A549 (cell line): ENCODE results near the gene CCDC80. TPM values are rescaled to one million over a fixed set of nuclear protein-coding genes. Genes with fewer than 3 reads are reported as not detected.

ENCODE experiments used
- ATAC-seq, 2 experiments: fragments of 200-7000 bp in 1 of 2; fragments of >200 bp in 1 of 2; cut with Nextera tagmentation in 1 of 2; cut with Tn5 transposase in 1 of 2; 3 replicates each; pipeline versions ENCODE4 v1.8.0 to v1.9.1; 2018 to 2020; ENCODE audit warnings: mild to moderate bottlenecking in 1 of 2, moderate library complexity in 1 of 2
- CTCF ChIA-PET: fragments of 300-600 bp; sonication (Branson Sonifier 250); formaldehyde crosslinking; extraction: SDS; loops from one replicate; lab custom pipeline; 2021; ENCODE audit warnings: antibody characterized with exemption, inconsistent platforms; lab: Yijun Ruan, JAX
- POLR2A ChIA-PET: fragments of 350-600 bp; formaldehyde crosslinking; extraction: SDS; loops from one replicate; lab custom pipeline; 2021; ENCODE audit warnings: antibody characterized with exemption, inconsistent platforms; lab: Yijun Ruan, JAX
- DNase-seq, 2 experiments: peaks; one replicate each; pipeline versions ENCODE4 v3.0.0 to v3.0.0-alpha.2; 2011 to 2016; ENCODE audit warnings: low read depth in 1 of 2, low spot score in 1 of 2
- FAIRE-seq: peaks from 2 replicates; lab custom pipeline; 2011; peaks lifted over from hg19 to GRCh38; lab: Jason Lieb, UNC
- H3K27ac ChIP-seq, 2 experiments: fragments of >200 bp; sonication (Bioruptor Twin); formaldehyde crosslinking; 3 replicates each; pipeline ENCODE4 v1.5.1; 2016 to 2017
- H3K4me1 ChIP-seq: fragments of >200 bp; sonication (Bioruptor Twin); formaldehyde crosslinking; 3 replicates; pipeline ENCODE4 v1.6.1; 2016
- H3K4me2 ChIP-seq: fragments of >200 bp; sonication (Bioruptor Twin); formaldehyde crosslinking; 3 replicates; pipeline ENCODE4 v1.6.1; 2016
- H3K4me3 ChIP-seq: fragments of >200 bp; sonication (Bioruptor Twin); formaldehyde crosslinking; 3 replicates; pipeline ENCODE4 v1.5.1; 2016
- H3K9me3 ChIP-seq: fragments of >200 bp; sonication (Bioruptor Twin); formaldehyde crosslinking; 3 replicates; pipeline ENCODE4 v1.6.1; 2016
- BCL3 ChIP-seq: fragments of >200 bp; sonication (Bioruptor Twin); formaldehyde crosslinking; IDR thresholded peaks from 3 replicates; pipeline ENCODE4 v1.6.1; 2016
- CHD4 ChIP-seq: fragments of 200-600 bp; sonication (generic); IDR thresholded peaks from 2 replicates; pipeline ENCODE4 v1.6.1; 2016; ENCODE audit warnings: antibody characterized with exemption, mild to moderate bottlenecking, borderline replicate concordance
- E2F6 ChIP-seq: IDR thresholded peaks from 2 replicates; pipeline ENCODE4 v1.6.1; 2012; ENCODE audit warnings: low read depth, borderline replicate concordance
- EHF ChIP-seq: fragments of 250-450 bp; sonication (Bioruptor Pico); IDR thresholded peaks from 2 replicates; pipeline ENCODE4 v1.5.0; 2020; ENCODE audit warnings: mild to moderate bottlenecking
- EHMT2 ChIP-seq: fragments of 200-600 bp; sonication (generic); IDR thresholded peaks from 2 replicates; pipeline ENCODE4 v1.6.1; 2016; ENCODE audit warnings: antibody characterized with exemption, low read depth, mild to moderate bottlenecking, moderate library complexity
- EP300 ChIP-seq, 2 experiments: fragments of >200 bp; sonication (Bioruptor Twin); formaldehyde crosslinking; IDR thresholded peaks; 2 replicates in 1 of 2; 3 replicates in 1 of 2; pipeline ENCODE4 v1.6.1; 2016 to 2017
- ESRRA ChIP-seq: fragments of 150-350 bp; IDR thresholded peaks from 2 replicates; pipeline ENCODE4 v1.6.1; 2014; ENCODE audit warnings: mild to moderate bottlenecking, low read length, borderline replicate concordance
- FOSB ChIP-seq: fragments of 250-450 bp; sonication (Bioruptor Pico); IDR thresholded peaks from 2 replicates; pipeline ENCODE4 v1.5.0; 2020; ENCODE audit warnings: mild to moderate bottlenecking, moderate library complexity
- FOSL2 ChIP-seq, 2 experiments: fragments of 450-650 bp in 1 of 2; fragments of >200 bp in 1 of 2; sonication (Bioruptor Twin) in 1 of 2; formaldehyde crosslinking; IDR thresholded peaks; 2 replicates each; pipeline versions ENCODE4 v1.5.0 to v1.6.1; 2016 to 2020; ENCODE audit warnings: mild to moderate bottlenecking in 1 of 2, moderate library complexity in 1 of 2
- FOXS1 ChIP-seq: fragments of 250-450 bp; sonication (Bioruptor Pico); IDR thresholded peaks from 2 replicates; pipeline ENCODE4 v1.5.0; 2020; ENCODE audit warnings: mild to moderate bottlenecking, moderate library complexity
- GATA3 ChIP-seq: IDR thresholded peaks from 2 replicates; pipeline ENCODE4 v1.6.1; 2012; ENCODE audit warnings: borderline replicate concordance
- HDAC2 ChIP-seq: fragments of 200-600 bp; sonication (generic); IDR thresholded peaks from 2 replicates; pipeline ENCODE4 v1.6.1; 2016
- HES2 ChIP-seq: fragments of >200 bp; sonication (Bioruptor Twin); formaldehyde crosslinking; IDR thresholded peaks from 2 replicates; pipeline ENCODE4 v1.6.1; 2016
- HEYL ChIP-seq: fragments of 250-450 bp; sonication (Bioruptor Pico); IDR thresholded peaks from 2 replicates; pipeline ENCODE4 v1.8.0; 2021; ENCODE audit warnings: mild to moderate bottlenecking, moderate library complexity
- HOXB13 ChIP-seq: fragments of 250-450 bp; sonication (Bioruptor Pico); IDR thresholded peaks from 2 replicates; pipeline ENCODE4 v1.5.0; 2020; ENCODE audit warnings: low read depth, mild to moderate bottlenecking, moderate library complexity
- JUNB ChIP-seq: fragments of >200 bp; sonication (Bioruptor Twin); formaldehyde crosslinking; IDR thresholded peaks from 2 replicates; pipeline ENCODE4 v1.6.1; 2016
- KDM1A ChIP-seq: fragments of 200-600 bp; sonication (generic); IDR thresholded peaks from 2 replicates; pipeline ENCODE4 v1.6.1; 2016; ENCODE audit warnings: low read depth, mild to moderate bottlenecking
- KDM5A ChIP-seq: fragments of 200-600 bp; sonication (generic); IDR thresholded peaks from 2 replicates; pipeline ENCODE4 v1.6.1; 2016; ENCODE audit warnings: antibody characterized with exemption, mild to moderate bottlenecking
- MAFK ChIP-seq: fragments of 450-650 bp; IDR thresholded peaks from 2 replicates; pipeline ENCODE4 v1.6.1; 2014; ENCODE audit not compliant: partially characterized antibody
- MYC ChIP-seq: IDR thresholded peaks from 2 replicates; pipeline ENCODE4 v1.6.1; 2012; ENCODE audit warnings: mild to moderate bottlenecking, inconsistent platforms, low read length, improper control_type of control experiment, borderline replicate concordance
- NPAS2 ChIP-seq: fragments of 250-450 bp; sonication (Bioruptor Pico); IDR thresholded peaks from 2 replicates; pipeline ENCODE4 v1.8.0; 2022; ENCODE audit warnings: mild to moderate bottlenecking, moderate library complexity, borderline replicate concordance
- POLR2A ChIP-seq: IDR thresholded peaks from 2 replicates; pipeline ENCODE4 v1.6.1; 2012; ENCODE audit warnings: mild to moderate bottlenecking, low read length
- POLR2AphosphoS2 ChIP-seq: conservative IDR thresholded peaks from 2 replicates; pipeline ENCODE4 v1.6.1; 2012; ENCODE audit warnings: low read length, improper control_type of control experiment, inconsistent platforms
- RARB ChIP-seq: fragments of 250-450 bp; sonication (Bioruptor Pico); IDR thresholded peaks from 2 replicates; pipeline ENCODE4 v1.8.0; 2021; ENCODE audit warnings: mild to moderate bottlenecking, moderate library complexity
- RCOR1 ChIP-seq: fragments of 150-350 bp; IDR thresholded peaks from 2 replicates; pipeline ENCODE4 v1.6.1; 2014; ENCODE audit warnings: antibody characterized with exemption, low read length, low read depth
- RNF2 ChIP-seq: fragments of 200-600 bp; sonication (generic); IDR thresholded peaks from 2 replicates; pipeline ENCODE4 v1.6.1; 2016; ENCODE audit warnings: low read depth, mild to moderate bottlenecking, antibody characterized with exemption, moderate library complexity, borderline replicate concordance
- ZC3H11A ChIP-seq: fragments of 450-650 bp; IDR thresholded peaks from 2 replicates; pipeline ENCODE4 v1.6.1; 2014; ENCODE audit warnings: antibody characterized with exemption, mild to moderate bottlenecking
- ZNF302 ChIP-seq: fragments of 250-450 bp; sonication (Bioruptor Pico); IDR thresholded peaks from 2 replicates; pipeline ENCODE4 v1.9.0; 2021; ENCODE audit warnings: inconsistent platforms, mild to moderate bottlenecking, moderate library complexity
- WGBS: methylation state at CpG from one replicate; pipeline ENCODE4 v1.1.6; 2017; ENCODE audit errors: missing lambda C conversion rate; 5-methylcytosine and 5-hydroxymethylcytosine counted together
- polyA minus RNA-seq: library from RNA; depleted of rRNA, polyadenylated mRNA; stranded (reverse); fragments of >200 nt; gene quantifications from 2 replicates; pipeline ENCODE4 v1.2.3, GENCODE V29; 2011; rRNA and poly(A)+ RNA removed
- polyA plus RNA-seq, 4 experiments: library from polyadenylated mRNA; depleted of rRNA in 3 of 4; stranded (reverse); fragments of >200 nt; fragmentation: RNase III in 1 of 4; extraction: RNeasy Plus Mini Kit Qiagen cat#74134 plus additional on column Dnase treatment in 1 of 4; gene quantifications; 2 replicates in 3 of 4; 3 replicates in 1 of 4; pipeline ENCODE4 v1.2.3, GENCODE V29; 2011 to 2017
- TF ChIP-seq, protein P1 (sequence below): fragments of 200-600 bp; sonication (generic); IDR thresholded peaks from 2 replicates; pipeline ENCODE4 v1.6.1; 2016; ENCODE audit warnings: antibody characterized with exemption, mild to moderate bottlenecking, moderate library complexity
- TF ChIP-seq, protein P2 (sequence below): IDR thresholded peaks from 2 replicates; pipeline ENCODE4 v1.6.1; 2012
- TF ChIP-seq, protein P3 (sequence below): fragments of 150-350 bp; IDR thresholded peaks from 2 replicates; pipeline ENCODE4 v1.6.1; 2014; ENCODE audit warnings: low read depth, mild to moderate bottlenecking, low read length

CCDC80 gene
- 54.1 and 79.1 TPM in 2 replicates for polyA plus RNA-seq (2011; rRNA removed)
- polyA plus RNA-seq (2012; cell fraction: cytosol; rRNA removed): 18.3 and 19.6 TPM in 2 replicates
- 27.5 and 42.0 TPM in 2 replicates for polyA plus RNA-seq (2012; cell fraction: nucleus; rRNA removed)
- 111 to 168 TPM (median 148 TPM) in 3 replicates for polyA plus RNA-seq (2017; fragmentation: RNase III; extraction: RNeasy Plus Mini Kit Qiagen cat#74134 plus additional on column Dnase treatment)
- polyA minus RNA-seq: 39.1 and 47.8 TPM in 2 replicates

DNA sequence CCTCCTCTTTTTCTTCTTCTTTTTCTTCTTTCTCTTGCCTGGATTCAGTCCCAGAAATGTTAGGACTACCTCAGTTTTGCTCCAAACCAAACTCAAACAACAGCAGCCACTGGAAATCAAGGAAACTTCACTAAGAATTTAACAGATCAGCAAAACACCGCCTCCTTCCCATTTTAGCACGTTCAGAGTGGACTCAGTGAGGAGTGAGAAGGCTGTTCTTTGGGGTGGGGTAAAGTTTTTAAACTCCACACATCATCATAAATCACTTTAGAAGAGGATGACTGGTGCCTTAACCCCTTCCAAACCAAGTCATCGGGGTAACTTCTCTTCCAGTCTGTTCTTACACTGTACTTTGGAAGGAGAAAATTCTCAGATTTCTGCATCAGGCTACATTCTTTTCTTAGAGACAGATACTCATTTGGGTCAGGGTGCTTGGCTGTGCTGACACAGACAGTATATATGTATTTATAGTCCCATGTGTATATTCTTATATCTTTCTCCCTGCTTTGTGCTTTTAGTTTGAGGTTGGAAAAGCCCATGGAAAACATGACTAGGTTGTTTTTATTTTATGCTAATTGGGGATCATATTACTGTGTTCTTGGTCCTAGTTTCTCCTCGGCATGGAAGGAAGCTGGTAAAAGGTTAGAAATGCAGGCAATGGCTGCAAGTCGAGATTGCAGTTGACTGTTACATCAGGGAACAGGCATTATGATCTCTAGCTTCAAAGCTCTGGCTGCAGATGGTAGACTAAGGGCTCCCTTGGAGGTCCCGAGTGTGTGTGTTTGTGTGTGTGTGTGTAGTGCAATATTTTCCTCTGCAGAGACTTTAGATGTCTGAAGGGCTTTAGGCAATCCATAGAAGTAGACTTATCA lies at the start of gene CCDC80:
Gene CCDC80, minus strand, starts transcription at position 214 of the 872 bp plus-strand sequence. CDS start 1,238 bp downstream, outside the sequence.
- CTCF ChIA-PET: interaction anchor here (0.8 to 8.8 kb wide), 22 partner anchors 13 to 986 kb away, joined by 3 to 147 read pairs (median 11); no protein-coding TSS in a partner anchor
- FAIRE-seq (peak; percentile 76), DNase-seq (peak; percentile 75 to 91), ATAC-seq (peak; percentile 79 to 82)
- no peaks in the 10 kb centered on the region for H3K9me3 ChIP-seq
- peak within 1 kb of the TSS; percentile 90 to 99 for H3K27ac ChIP-seq
- H3K4me2 ChIP-seq: peak within 1 kb of the TSS; percentile 87
- H3K4me3 ChIP-seq: peak within 1 kb of the TSS; percentile 47
- POLR2A ChIA-PET: interaction anchor here (0.5 to 3.6 kb wide), 44 partner anchors 10 to 1106 kb away, joined by 3 to 51 read pairs (median 4); partner anchors contain the start of genes ATG3, ATP6V1A, GTPBP8 and SLC35A5
- H3K4me1 ChIP-seq: peaks cover 47% of the 10 kb centered on the region
- 5% methylated on average over 6 of the region's 6 CpGs for WGBS
- TF ChIP-seq, protein P1, sequence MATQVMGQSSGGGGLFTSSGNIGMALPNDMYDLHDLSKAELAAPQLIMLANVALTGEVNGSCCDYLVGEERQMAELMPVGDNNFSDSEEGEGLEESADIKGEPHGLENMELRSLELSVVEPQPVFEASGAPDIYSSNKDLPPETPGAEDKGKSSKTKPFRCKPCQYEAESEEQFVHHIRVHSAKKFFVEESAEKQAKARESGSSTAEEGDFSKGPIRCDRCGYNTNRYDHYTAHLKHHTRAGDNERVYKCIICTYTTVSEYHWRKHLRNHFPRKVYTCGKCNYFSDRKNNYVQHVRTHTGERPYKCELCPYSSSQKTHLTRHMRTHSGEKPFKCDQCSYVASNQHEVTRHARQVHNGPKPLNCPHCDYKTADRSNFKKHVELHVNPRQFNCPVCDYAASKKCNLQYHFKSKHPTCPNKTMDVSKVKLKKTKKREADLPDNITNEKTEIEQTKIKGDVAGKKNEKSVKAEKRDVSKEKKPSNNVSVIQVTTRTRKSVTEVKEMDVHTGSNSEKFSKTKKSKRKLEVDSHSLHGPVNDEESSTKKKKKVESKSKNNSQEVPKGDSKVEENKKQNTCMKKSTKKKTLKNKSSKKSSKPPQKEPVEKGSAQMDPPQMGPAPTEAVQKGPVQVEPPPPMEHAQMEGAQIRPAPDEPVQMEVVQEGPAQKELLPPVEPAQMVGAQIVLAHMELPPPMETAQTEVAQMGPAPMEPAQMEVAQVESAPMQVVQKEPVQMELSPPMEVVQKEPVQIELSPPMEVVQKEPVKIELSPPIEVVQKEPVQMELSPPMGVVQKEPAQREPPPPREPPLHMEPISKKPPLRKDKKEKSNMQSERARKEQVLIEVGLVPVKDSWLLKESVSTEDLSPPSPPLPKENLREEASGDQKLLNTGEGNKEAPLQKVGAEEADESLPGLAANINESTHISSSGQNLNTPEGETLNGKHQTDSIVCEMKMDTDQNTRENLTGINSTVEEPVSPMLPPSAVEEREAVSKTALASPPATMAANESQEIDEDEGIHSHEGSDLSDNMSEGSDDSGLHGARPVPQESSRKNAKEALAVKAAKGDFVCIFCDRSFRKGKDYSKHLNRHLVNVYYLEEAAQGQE: no peak
- peak; percentile 92 for TF ChIP-seq POLR2A
- TF ChIP-seq MAFK: peak; percentile 98
- no peak for TF ChIP-seq HOXB13
- TF ChIP-seq EHMT2: no peak
- peak; percentile 96 for TF ChIP-seq RARB
- no peak for TF ChIP-seq RCOR1
- TF ChIP-seq FOSL2 (IDR thresholded peaks at IDR 0.05): no peak
- peak; percentile 80 for TF ChIP-seq FOSL2 (CRISPR knock-in tag; IDR thresholded peaks at IDR 0.05)
- TF ChIP-seq GATA3: peak; percentile 59; the same call in 1 of the 2 replicates
- no peak for TF ChIP-seq ZNF302 (CRISPR knock-in tag)
- no peak for TF ChIP-seq HDAC2
- TF ChIP-seq E2F6: no peak
- peak; percentile 98 for TF ChIP-seq BCL3
- TF ChIP-seq KDM1A: no peak
- no peak for TF ChIP-seq ESRRA
- no peak for TF ChIP-seq POLR2AphosphoS2
- no peak for TF ChIP-seq NPAS2 (CRISPR knock-in tag)
- TF ChIP-seq RNF2: no peak
- TF ChIP-seq HEYL (CRISPR knock-in tag): no peak
- TF ChIP-seq JUNB: peak; percentile 32; the same call in 1 of the 2 replicates
- TF ChIP-seq CHD4: no peak
- TF ChIP-seq, protein P2, sequence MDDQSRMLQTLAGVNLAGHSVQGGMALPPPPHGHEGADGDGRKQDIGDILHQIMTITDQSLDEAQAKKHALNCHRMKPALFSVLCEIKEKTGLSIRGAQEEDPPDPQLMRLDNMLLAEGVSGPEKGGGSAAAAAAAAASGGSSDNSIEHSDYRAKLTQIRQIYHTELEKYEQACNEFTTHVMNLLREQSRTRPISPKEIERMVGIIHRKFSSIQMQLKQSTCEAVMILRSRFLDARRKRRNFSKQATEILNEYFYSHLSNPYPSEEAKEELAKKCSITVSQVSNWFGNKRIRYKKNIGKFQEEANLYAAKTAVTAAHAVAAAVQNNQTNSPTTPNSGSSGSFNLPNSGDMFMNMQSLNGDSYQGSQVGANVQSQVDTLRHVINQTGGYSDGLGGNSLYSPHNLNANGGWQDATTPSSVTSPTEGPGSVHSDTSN: peak; percentile 84
- peak; percentile 99 for TF ChIP-seq FOSB (CRISPR knock-in tag)
- no peak for TF ChIP-seq EP300 (IDR thresholded peaks at IDR 0.05)
- TF ChIP-seq FOXS1 (CRISPR knock-in tag): peak; percentile 36; the same call in 1 of the 2 replicates
- no peak for TF ChIP-seq ZC3H11A
- TF ChIP-seq EHF (CRISPR knock-in tag): 0 out of 2 replicates have a peak, but pooled peaks have one; percentile 53
- TF ChIP-seq, protein P3, sequence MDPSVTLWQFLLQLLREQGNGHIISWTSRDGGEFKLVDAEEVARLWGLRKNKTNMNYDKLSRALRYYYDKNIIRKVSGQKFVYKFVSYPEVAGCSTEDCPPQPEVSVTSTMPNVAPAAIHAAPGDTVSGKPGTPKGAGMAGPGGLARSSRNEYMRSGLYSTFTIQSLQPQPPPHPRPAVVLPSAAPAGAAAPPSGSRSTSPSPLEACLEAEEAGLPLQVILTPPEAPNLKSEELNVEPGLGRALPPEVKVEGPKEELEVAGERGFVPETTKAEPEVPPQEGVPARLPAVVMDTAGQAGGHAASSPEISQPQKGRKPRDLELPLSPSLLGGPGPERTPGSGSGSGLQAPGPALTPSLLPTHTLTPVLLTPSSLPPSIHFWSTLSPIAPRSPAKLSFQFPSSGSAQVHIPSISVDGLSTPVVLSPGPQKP: no peak
- no peak for TF ChIP-seq HES2
- no peak for TF ChIP-seq MYC
- no peak for TF ChIP-seq KDM5A
